ENCODE measurements around the gene CYB5R4. TPM values are rescaled to one million over a fixed set of nuclear protein-coding genes. Genes with fewer than 3 reads are reported as not detected.

CYB5R4 gene
- total and polyA plus RNA-seq, 10 of the 15 experiments (the other 5 are each of a cell fraction or from before 2014, with no cell fraction given) = 13.4 to 61.1 (median 27.5) TPM

GRCh38 chr6:83867043-83867442 is 7.6 kb downstream of the CYB5R4 start:
- TSS peak; percentile 16 for BruUV-seq (replicated peaks)
- Histone ChIP-seq H3K9ac (ENCODE audit: control insufficient read depth, insufficient read depth, low read length) (no peak overlapping the region), H3K4me1 (ENCODE audit: control insufficient read depth, insufficient read depth, low read length) (peaks cover 5% of the 10 kb centered on the region; the same call in 1 of the 2 replicates), H4K20me1 (ENCODE audit: control insufficient read depth, insufficient read depth) (no peaks in the 10 kb centered on the region), H3K36me3 (ENCODE audit: control insufficient read depth in 2 of 2, insufficient read depth in 2 of 2, low read length in 1 of 2) (peaks cover 7 to 28% of the 10 kb centered on the region in 2 experiments), H3K4me3 (no peak overlapping the region), H3K4me2 (ENCODE audit: control insufficient read depth, insufficient read depth) (no peak overlapping the region), H3K27ac (ENCODE audit: control insufficient read depth, insufficient read depth) (no peak overlapping the region), H2AFZ (ENCODE audit: control insufficient read depth, low read depth, low read length) (no peak overlapping the region), H3K9me3 (replicated peaks; ENCODE audit: control insufficient read depth, insufficient read depth, low read length) (peaks cover 17% of the 10 kb centered on the region), H3K27me3 (replicated peaks in 1 of 2; ENCODE audit: control insufficient read depth in 2 of 2, insufficient read depth in 2 of 2, low read length in 1 of 2) (no peaks in the 10 kb centered on the region), H3K79me2 (ENCODE audit: control insufficient read depth, insufficient read depth, low read length) (peaks cover 15% of the 10 kb centered on the region)
- intact Hi-C loops (cut with micrococcal nuclease; ENCODE audit: unreplicated experiment) (loop anchor here (5.0 kb wide), 1 partner anchor 255 kb away; no protein-coding TSS in a partner anchor), in situ Hi-C loops (cut with MboI) (no loop called here)
- FAIRE-seq (no peak), DNase-seq (ENCODE audit: low read depth, low spot score) (no peak), ATAC-seq (no peak)
- SMC1A ChIA-PET (ENCODE audit: uncharacterized antibody, unreplicated experiment) = no interaction called here
- CTCF ChIA-PET = interaction anchor here (0.9 kb wide), 1 partner anchor 17 kb away, joined by 3 read pairs; no protein-coding TSS in a partner anchor
- peak; percentile 58; the same call in 1 of the 2 replicates for TF ChIP-seq SPI1 (IDR thresholded peaks at IDR 0.05; ENCODE audit: borderline replicate concordance, insufficient read depth, low read depth, low read length)
- TF ChIP-seq, protein P1, sequence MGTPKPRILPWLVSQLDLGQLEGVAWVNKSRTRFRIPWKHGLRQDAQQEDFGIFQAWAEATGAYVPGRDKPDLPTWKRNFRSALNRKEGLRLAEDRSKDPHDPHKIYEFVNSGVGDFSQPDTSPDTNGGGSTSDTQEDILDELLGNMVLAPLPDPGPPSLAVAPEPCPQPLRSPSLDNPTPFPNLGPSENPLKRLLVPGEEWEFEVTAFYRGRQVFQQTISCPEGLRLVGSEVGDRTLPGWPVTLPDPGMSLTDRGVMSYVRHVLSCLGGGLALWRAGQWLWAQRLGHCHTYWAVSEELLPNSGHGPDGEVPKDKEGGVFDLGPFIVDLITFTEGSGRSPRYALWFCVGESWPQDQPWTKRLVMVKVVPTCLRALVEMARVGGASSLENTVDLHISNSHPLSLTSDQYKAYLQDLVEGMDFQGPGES (IDR thresholded peaks at IDR 0.05) = no peak
- RAD21 ChIA-PET (ENCODE audit: unreplicated experiment) = no interaction called here
- POLR2A ChIA-PET = interaction anchor here (1.9 kb wide), 1 partner anchor 13 kb away, joined by 7 read pairs; no protein-coding TSS in a partner anchor

GRCh38 chr6:83867527-83868161 is 8.2 kb downstream of the CYB5R4 start:
- ChIA-PET POLR2A (no interaction called here), SMC1A (ENCODE audit: uncharacterized antibody, unreplicated experiment) (no interaction called here), CTCF (interaction anchor here (0.9 kb wide), 2 partner anchors 17 to 18 kb away, joined by 3 read pairs; no protein-coding TSS in a partner anchor), RAD21 (ENCODE audit: unreplicated experiment) (no interaction called here)
- 93% methylated on average over 9 of the region's 9 CpGs for WGBS (ENCODE audit: insufficient coverage, insufficient replicate concordance, low lambda C conversion rate, missing lambda C conversion rate)
- no peak overlapping the region for H3K4me2 ChIP-seq (ENCODE audit: control insufficient read depth, insufficient read depth)
- in situ Hi-C loops (cut with MboI) = no loop called here
- intact Hi-C loops (cut with micrococcal nuclease; ENCODE audit: unreplicated experiment) = loop anchor here (5.0 kb wide), 1 partner anchor 255 kb away; no protein-coding TSS in a partner anchor
- H3K79me2 ChIP-seq (ENCODE audit: control insufficient read depth, insufficient read depth, low read length) = peaks cover 9% of the 10 kb centered on the region
- no peak overlapping the region for H3K27ac ChIP-seq (ENCODE audit: control insufficient read depth, insufficient read depth)
- FAIRE-seq (no peak), ATAC-seq (peak; percentile 28; the same call in 1 of the 3 replicates), DNase-seq (ENCODE audit: low read depth, low spot score) (no peak)
- no peaks in the 10 kb centered on the region for H4K20me1 ChIP-seq (ENCODE audit: control insufficient read depth, insufficient read depth)
- peaks cover 17% of the 10 kb centered on the region for H3K9me3 ChIP-seq (replicated peaks; ENCODE audit: control insufficient read depth, insufficient read depth, low read length)
- H3K9ac ChIP-seq (ENCODE audit: control insufficient read depth, insufficient read depth, low read length) = no peak overlapping the region
- no peak overlapping the region for H3K4me3 ChIP-seq
- H3K4me1 ChIP-seq (ENCODE audit: control insufficient read depth, insufficient read depth, low read length) = peaks cover under 1% of the 10 kb centered on the region; the same call in 1 of the 2 replicates
- H2AFZ ChIP-seq (ENCODE audit: control insufficient read depth, low read depth, low read length) = no peak overlapping the region
- H3K27me3 ChIP-seq (replicated peaks in 1 of 2; ENCODE audit: control insufficient read depth in 2 of 2, insufficient read depth in 2 of 2, low read length in 1 of 2) = no peaks in the 10 kb centered on the region
- peaks cover 7 to 28% of the 10 kb centered on the region in 2 experiments for H3K36me3 ChIP-seq (ENCODE audit: control insufficient read depth in 2 of 2, insufficient read depth in 2 of 2, low read length in 1 of 2)
- no TSS peak for BruUV-seq (replicated peaks)
- no peak for TF ChIP-seq SRF (IDR thresholded peaks at IDR 0.05; ENCODE audit: low read depth in 2 of 2, low read length in 2 of 2)
- no peak for TF ChIP-seq PKNOX1 (IDR thresholded peaks at IDR 0.05)
- no peak for TF ChIP-seq NFXL1 (IDR thresholded peaks at IDR 0.05; ENCODE audit: borderline replicate concordance)
- no peak for TF ChIP-seq BHLHE40 (IDR thresholded peaks at IDR 0.05; ENCODE audit: borderline replicate concordance in 1 of 2, low read depth in 2 of 2, low read length in 1 of 2)
- TF ChIP-seq CTCF (IDR thresholded peaks at IDR 0.05 in 2 of 3, conservative IDR thresholded peaks at IDR 0.05 in 1 of 3; ENCODE audit: control insufficient read depth in 2 of 3, extremely low read depth in 1 of 3, insufficient read depth in 1 of 3, low read depth in 3 of 3, low read length in 3 of 3) = no peak

Measured in GM12878 (cell line).